Progenitor cell of endocrine pancreas (in vitro differentiated cells): ENCODE data around the gene TBC1D1. TPM values are rescaled to one million over a fixed set of nuclear protein-coding genes. Genes with fewer than 3 reads are reported as not detected.
A peak's percentile ranks its signal among the peaks of the same experiment; 100 is the strongest.

Experiments used
- DNase-seq: peaks from one replicate; pipeline ENCODE4 v3.0.0; 2021; ENCODE audit warnings: low spot score; ENCODE audit not compliant: unreplicated experiment
- H3K27ac Mint-ChIP-seq: 2 replicates; pipeline ENCODE4 v1.8.0; 2021; ENCODE audit warnings: mild to moderate bottlenecking, moderate library complexity, mixed read lengths
- H3K27me3 Mint-ChIP-seq: 2 replicates; pipeline ENCODE4 v1.8.0; 2021; ENCODE audit warnings: mixed read lengths
- H3K36me3 Mint-ChIP-seq: 2 replicates; pipeline ENCODE4 v1.8.0; 2022; ENCODE audit warnings: mixed read lengths; ENCODE audit not compliant: insufficient read depth
- H3K4me1 Mint-ChIP-seq: 2 replicates; pipeline ENCODE4 v1.8.0; 2021; ENCODE audit warnings: low read depth, mixed read lengths
- H3K4me3 Mint-ChIP-seq: 2 replicates; pipeline ENCODE4 v1.8.0; 2021; ENCODE audit warnings: low read depth, mild to moderate bottlenecking, moderate library complexity, mixed read lengths
- H3K9me3 Mint-ChIP-seq: 2 replicates; pipeline ENCODE4 v1.8.0; 2021; ENCODE audit warnings: low read depth, mixed read lengths
- total RNA-seq: library from RNA; stranded (reverse); gene quantifications from 2 replicates; pipeline ENCODE4 v1.2.1, GENCODE V29; 2021
- TF ChIP-seq, protein P1 (sequence below): fragments of 200-600 bp; sonication (generic); IDR thresholded peaks from one replicate; pipeline ENCODE4 v1.5.0; 2021; ENCODE audit warnings: antibody characterized with exemption, mild to moderate bottlenecking; ENCODE audit not compliant: unreplicated experiment

Gene TBC1D1
- total RNA-seq, 1 donor from 2014 or later: 138 TPM

DNA sequence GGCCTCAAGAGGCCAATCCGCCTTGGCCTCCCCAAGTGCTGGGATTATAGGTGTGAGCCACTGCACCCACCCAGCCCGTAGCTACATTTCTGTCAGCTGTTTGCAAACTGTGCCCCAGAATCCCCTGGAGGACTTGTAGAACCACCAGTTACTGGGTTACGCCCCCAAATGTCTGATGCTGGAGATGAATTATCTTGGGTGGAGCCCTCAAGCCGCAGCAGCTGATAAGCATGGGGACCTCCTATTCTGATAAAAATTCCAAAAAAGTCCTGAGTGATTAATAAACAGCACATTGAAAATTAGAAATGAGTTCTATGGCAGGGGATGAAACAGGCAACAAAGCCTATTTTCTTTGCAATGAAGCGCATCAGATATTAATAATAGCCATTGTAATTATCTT is 174.3 kb downstream of the TBC1D1 start:
- H3K27ac Mint-ChIP-seq: no peak overlapping the region
- H3K27me3 Mint-ChIP-seq: no peaks in the 10 kb centered on the region

DNA sequence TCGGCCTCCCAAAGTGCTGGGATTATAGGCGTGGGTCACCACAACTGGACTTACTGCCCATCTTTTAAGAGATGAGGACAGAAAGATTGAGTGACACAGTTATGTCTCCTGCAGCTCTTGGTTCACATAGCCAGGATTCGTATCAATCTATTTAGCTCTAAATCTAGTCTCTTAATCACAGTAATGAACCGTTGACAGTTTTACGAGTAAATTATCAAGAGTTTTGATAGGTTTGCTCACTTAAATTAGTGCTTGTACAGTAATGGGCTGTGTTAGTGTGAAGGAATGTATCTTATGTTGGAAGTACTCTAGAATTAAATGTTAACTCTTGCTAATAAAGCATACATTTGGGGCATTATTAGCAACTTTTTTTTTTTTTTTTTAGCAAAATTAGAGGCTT is 175.0 kb downstream of the TBC1D1 start:
- Mint-ChIP-seq H3K27me3 (no peaks in the 10 kb centered on the region), H3K36me3 (peaks cover 7% of the 10 kb centered on the region), H3K9me3 (no peaks in the 10 kb centered on the region), H3K4me1 (peaks cover 39% of the 10 kb centered on the region), H3K4me3 (no peak overlapping the region), H3K27ac (no peak overlapping the region)
- TF ChIP-seq, protein P1, sequence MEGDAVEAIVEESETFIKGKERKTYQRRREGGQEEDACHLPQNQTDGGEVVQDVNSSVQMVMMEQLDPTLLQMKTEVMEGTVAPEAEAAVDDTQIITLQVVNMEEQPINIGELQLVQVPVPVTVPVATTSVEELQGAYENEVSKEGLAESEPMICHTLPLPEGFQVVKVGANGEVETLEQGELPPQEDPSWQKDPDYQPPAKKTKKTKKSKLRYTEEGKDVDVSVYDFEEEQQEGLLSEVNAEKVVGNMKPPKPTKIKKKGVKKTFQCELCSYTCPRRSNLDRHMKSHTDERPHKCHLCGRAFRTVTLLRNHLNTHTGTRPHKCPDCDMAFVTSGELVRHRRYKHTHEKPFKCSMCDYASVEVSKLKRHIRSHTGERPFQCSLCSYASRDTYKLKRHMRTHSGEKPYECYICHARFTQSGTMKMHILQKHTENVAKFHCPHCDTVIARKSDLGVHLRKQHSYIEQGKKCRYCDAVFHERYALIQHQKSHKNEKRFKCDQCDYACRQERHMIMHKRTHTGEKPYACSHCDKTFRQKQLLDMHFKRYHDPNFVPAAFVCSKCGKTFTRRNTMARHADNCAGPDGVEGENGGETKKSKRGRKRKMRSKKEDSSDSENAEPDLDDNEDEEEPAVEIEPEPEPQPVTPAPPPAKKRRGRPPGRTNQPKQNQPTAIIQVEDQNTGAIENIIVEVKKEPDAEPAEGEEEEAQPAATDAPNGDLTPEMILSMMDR: no peak
- no peak for DNase-seq

More for the DNA sequence above, 174.3 kb downstream of the TBC1D1 start:
- DNase-seq: no peak
- TF ChIP-seq, protein P1: no peak
- Mint-ChIP-seq H3K36me3 (peaks cover 10% of the 10 kb centered on the region), H3K4me3 (no peak overlapping the region), H3K9me3 (no peaks in the 10 kb centered on the region), H3K4me1 (peaks cover 42% of the 10 kb centered on the region)

DNA sequence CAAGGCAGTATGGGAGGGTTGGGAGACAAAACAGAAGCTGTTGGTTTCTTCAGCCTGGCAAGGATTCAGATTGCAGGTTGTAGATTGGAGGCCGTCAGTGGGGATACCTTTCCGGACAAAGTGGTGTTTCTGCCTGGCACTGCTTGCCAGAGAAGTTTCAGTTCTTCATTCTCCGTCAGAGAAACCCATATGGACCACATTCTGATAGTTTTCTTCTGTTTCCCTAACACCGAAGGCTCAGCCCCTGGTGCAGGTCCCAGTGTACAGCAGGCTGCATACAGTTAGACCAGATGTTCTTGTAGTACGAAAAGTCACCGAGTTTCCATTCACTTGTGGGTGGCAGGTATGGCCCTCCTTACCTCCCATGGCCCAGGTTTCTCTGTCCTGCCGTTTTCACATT is 176.6 kb downstream of the TBC1D1 start:
- no peak for DNase-seq
- TF ChIP-seq, protein P1: no peak
- H3K9me3 Mint-ChIP-seq: no peaks in the 10 kb centered on the region
- peak overlapping the region; percentile 45 for H3K27ac Mint-ChIP-seq
- H3K36me3 Mint-ChIP-seq: peaks cover 7% of the 10 kb centered on the region
- no peak overlapping the region for H3K4me3 Mint-ChIP-seq
- H3K27me3 Mint-ChIP-seq: no peaks in the 10 kb centered on the region
- H3K4me1 Mint-ChIP-seq: peaks cover 34% of the 10 kb centered on the region

DNA sequence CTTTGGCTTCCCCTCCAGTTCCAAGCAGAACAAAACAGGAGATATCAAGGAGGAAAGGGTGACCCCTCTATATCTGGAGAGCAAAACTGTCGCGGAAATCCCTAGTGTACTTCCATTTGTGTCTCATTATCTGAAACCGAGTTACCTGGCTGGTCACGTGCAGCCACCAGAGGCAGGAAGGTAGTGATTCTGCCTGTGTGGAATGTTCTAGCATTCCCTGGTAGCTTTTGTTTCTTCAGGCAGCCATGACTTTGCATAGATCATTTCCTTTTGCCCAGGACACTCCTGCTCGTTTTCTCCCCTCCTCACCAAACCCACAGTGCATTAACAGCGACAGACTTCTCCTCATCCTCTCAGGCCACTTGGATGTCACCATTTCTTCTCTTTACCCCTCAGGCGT is 177.2 kb downstream of the TBC1D1 start:
- peak overlapping the region; percentile 38 for H3K27ac Mint-ChIP-seq
- TF ChIP-seq, protein P1: no peak

DNA sequence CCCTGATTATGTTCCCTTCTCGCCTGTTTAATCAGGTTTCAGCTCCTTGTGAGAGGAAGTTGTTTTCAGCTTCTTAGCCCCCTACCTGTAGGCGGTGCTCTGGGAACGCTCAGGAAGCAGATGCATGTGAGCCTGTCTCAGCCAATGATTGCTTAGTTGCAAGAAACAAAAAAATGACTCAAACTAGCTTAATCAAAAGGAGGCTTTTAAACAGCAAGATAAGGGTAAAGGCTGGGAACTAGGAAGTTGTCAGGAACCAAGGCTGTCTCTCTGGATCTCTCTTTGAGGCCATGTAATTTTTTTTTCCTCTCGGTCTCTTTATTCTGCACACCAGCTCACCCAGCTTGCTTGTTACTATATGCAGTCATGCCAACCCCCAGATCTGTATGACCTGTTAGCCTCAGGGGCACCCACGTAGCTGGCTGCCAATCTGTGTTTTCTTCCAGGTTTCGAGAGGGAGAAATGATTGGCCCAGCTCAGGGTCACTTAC is 178.4 kb downstream of the TBC1D1 start:
- H3K4me3 Mint-ChIP-seq: no peak overlapping the region
- peaks cover 22% of the 10 kb centered on the region for H3K4me1 Mint-ChIP-seq
- peak; percentile 39 for DNase-seq
- H3K27me3 Mint-ChIP-seq: no peaks in the 10 kb centered on the region
- no peaks in the 10 kb centered on the region for H3K9me3 Mint-ChIP-seq
- peak overlapping the region; percentile 93 for H3K27ac Mint-ChIP-seq
- peaks cover 10% of the 10 kb centered on the region for H3K36me3 Mint-ChIP-seq
- TF ChIP-seq, protein P1: peak; percentile 70

More for the DNA sequence above, 177.2 kb downstream of the TBC1D1 start:
- H3K9me3 Mint-ChIP-seq: no peaks in the 10 kb centered on the region
- DNase-seq: no peak
- H3K36me3 Mint-ChIP-seq: peaks cover 7% of the 10 kb centered on the region
- no peak overlapping the region for H3K4me3 Mint-ChIP-seq
- no peaks in the 10 kb centered on the region for H3K27me3 Mint-ChIP-seq
- peaks cover 28% of the 10 kb centered on the region for H3K4me1 Mint-ChIP-seq
